ENCODE measurements around the gene DLGAP1. TPM values are rescaled to one million over a fixed set of nuclear protein-coding genes. Genes with fewer than 3 reads are reported as not detected.

The DLGAP1 gene
- polyA plus RNA-seq, 1 donor from 2014 or later: 4.5 TPM

DNA sequence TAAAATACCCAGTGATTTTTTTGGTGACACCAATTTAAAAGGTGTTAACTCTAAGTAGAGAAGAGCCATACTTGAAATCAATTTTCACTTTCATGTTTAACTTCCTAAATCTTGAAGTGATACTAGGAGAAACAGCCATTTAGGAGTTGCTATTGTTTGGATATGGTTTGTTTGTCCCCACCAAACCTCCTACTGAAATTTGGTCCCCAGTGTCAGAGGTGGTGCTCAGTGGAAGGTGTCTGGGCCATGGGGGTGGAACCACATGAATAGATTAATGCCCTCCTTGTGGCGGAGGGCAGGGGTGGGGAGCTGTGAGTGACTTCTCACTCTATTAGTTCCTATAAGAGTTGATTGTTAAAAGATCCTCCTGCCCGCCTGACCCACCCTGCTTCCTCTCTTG, 377.9 kb downstream of the DLGAP1 start:
- H3K9me2 ChIP-seq (ENCODE audit: insufficient read depth, low read length): no peaks in the 10 kb centered on the region
- no peak overlapping the region for H3K27ac ChIP-seq (ENCODE audit: low read length)
- H3K9ac ChIP-seq (ENCODE audit: low read length): no peak overlapping the region
- no peaks in the 10 kb centered on the region for H4K20me1 ChIP-seq (ENCODE audit: insufficient read depth)
- H3K4me2 ChIP-seq (ENCODE audit: low read length): no peak overlapping the region
- no peaks in the 10 kb centered on the region for H3K36me3 ChIP-seq (ENCODE audit: insufficient read depth, low read length)
- H3K79me2 ChIP-seq (replicated peaks; ENCODE audit: insufficient read depth, low read length): no peaks in the 10 kb centered on the region
- H3F3A ChIP-seq (ENCODE audit: insufficient read depth, low read length, poor library complexity, severe bottlenecking): no peaks in the 10 kb centered on the region
- H3K9me3 ChIP-seq (ENCODE audit: low read length): no peaks in the 10 kb centered on the region
- no peaks in the 10 kb centered on the region for H3K27me3 ChIP-seq (ENCODE audit: insufficient read depth, low read depth, low read length)
- no peak overlapping the region for H2AFZ ChIP-seq (ENCODE audit: low read depth, low read length)
- no peak overlapping the region for H3K4me3 ChIP-seq (ENCODE audit: low read length)
- TF ChIP-seq MXI1 (conservative IDR thresholded peaks at IDR 0.05; ENCODE audit: poor library complexity, severe bottlenecking): no peak
- TF ChIP-seq EZH2 (IDR thresholded peaks at IDR 0.05; ENCODE audit: borderline replicate concordance, insufficient read depth, low read length, poor library complexity, severe bottlenecking): no peak
- no peak for TF ChIP-seq REST (IDR thresholded peaks at IDR 0.05; ENCODE audit: borderline replicate concordance)
- no peak for TF ChIP-seq RAD21 (conservative IDR thresholded peaks at IDR 0.05)
- no peak for TF ChIP-seq EP300 (conservative IDR thresholded peaks at IDR 0.05; ENCODE audit: poor library complexity, severe bottlenecking)
- TF ChIP-seq CTCF (IDR thresholded peaks at IDR 0.05; ENCODE audit: poor library complexity, severe bottlenecking): no peak
- no peak for TF ChIP-seq TAF1 (IDR thresholded peaks at IDR 0.05; ENCODE audit: low read depth)
- TF ChIP-seq POLR2AphosphoS5 (IDR thresholded peaks at IDR 0.05): no peak
- TF ChIP-seq SMC3 (conservative IDR thresholded peaks at IDR 0.05; ENCODE audit: poor library complexity): no peak

GRCh38 chr18:4074647-4075046, 380.5 kb downstream of the DLGAP1 start:
- Histone ChIP-seq H2AFZ (ENCODE audit: low read depth, low read length) (no peak overlapping the region), H3K27me3 (ENCODE audit: insufficient read depth, low read depth, low read length) (no peaks in the 10 kb centered on the region), H3K9me2 (ENCODE audit: insufficient read depth, low read length) (no peaks in the 10 kb centered on the region), H3K36me3 (ENCODE audit: insufficient read depth, low read length) (no peaks in the 10 kb centered on the region), H4K20me1 (ENCODE audit: insufficient read depth) (no peaks in the 10 kb centered on the region), H3K79me2 (replicated peaks; ENCODE audit: insufficient read depth, low read length) (no peaks in the 10 kb centered on the region), H3F3A (ENCODE audit: insufficient read depth, low read length, poor library complexity, severe bottlenecking) (no peaks in the 10 kb centered on the region), H3K4me2 (ENCODE audit: low read length) (no peak overlapping the region), H3K9me3 (ENCODE audit: low read length) (no peaks in the 10 kb centered on the region), H3K4me3 (ENCODE audit: low read length) (no peak overlapping the region), H3K27ac (ENCODE audit: low read length) (no peak overlapping the region), H3K9ac (ENCODE audit: low read length) (no peak overlapping the region)
- TF ChIP-seq CTCF (IDR thresholded peaks at IDR 0.05; ENCODE audit: poor library complexity, severe bottlenecking): no peak

Measured in neural cell (in vitro differentiated cells).